Right cardiac atrium (tissue), 5 donors: ENCODE data around the gene MCF2L2. TPM values are rescaled to one million over a fixed set of nuclear protein-coding genes. Genes with fewer than 3 reads are reported as not detected.

Experiments used
- ATAC-seq, 2 donors: fragments of 200-7000 bp; cut with Tn5 transposase; one replicate each; pipeline versions ENCODE4 v1.8.0 to v1.9.1; 2020; ENCODE audit warnings: moderate library complexity in 2 of 2, mild to moderate bottlenecking in 1 of 2
- DNase-seq, 3 donors: peaks; one replicate each; pipeline ENCODE4 v3.0.0-alpha.2; 2020
- H3K27ac ChIP-seq: one replicate; pipeline ENCODE4 v1.5.1; 2013; ENCODE audit warnings: mild to moderate bottlenecking, low read length, control low read depth, moderate library complexity
- H3K27me3 ChIP-seq: one replicate; pipeline ENCODE4 v1.6.1; 2013; ENCODE audit not compliant: control insufficient read depth, insufficient read depth
- H3K4me1 ChIP-seq: one replicate; pipeline ENCODE4 v1.6.1; 2013; ENCODE audit warnings: low read length; ENCODE audit not compliant: control insufficient read depth, insufficient read depth
- H3K4me3 ChIP-seq: one replicate; pipeline ENCODE4 v1.5.1; 2013; ENCODE audit warnings: low read length, control low read depth
- H3K9me3 ChIP-seq: one replicate; pipeline ENCODE4 v1.6.1; 2013; ENCODE audit warnings: low read length; ENCODE audit not compliant: control insufficient read depth
- WGBS: extraction: QIAGEN DNeasy Blood & Tissue Kit; methylation state at CpG from one replicate; pipeline ENCODE4 v1.1.7; 2013; 5-methylcytosine and 5-hydroxymethylcytosine counted together
- intact Hi-C, 4 donors: fragments of 100-400 bp; cut with DNase I; formaldehyde crosslinking; loops; one replicate each; pipeline versions ENCODE4 v1.11.0 to v1.14.0; 2022 to 2023
- polyA plus RNA-seq: library from polyadenylated mRNA; stranded (reverse); fragments of 200-250 nt; gene quantifications from one replicate; pipeline ENCODE4 v1.2.3, GENCODE V29; 2013
- total RNA-seq, 4 donors: library from RNA; stranded (reverse); fragmentation: NEBNext Ultra II Directional; extraction: Animal tissue kit (Norgen Biotek cat#: 25700); gene quantifications; one replicate each; pipeline ENCODE4 v1.2.1, GENCODE V29; 2021
- donor health status: healthy with polysubstance abuse.
- donor health status: DM: no; HTN: yes; CAD: no.
- donor health status: DM: no; HTN: no; CAD: no.
- donor health status: DM: no; HTN: yes; CAD: no; lungs with severe emphysema.
- donor health status: DM: yes; HTN: yes; CAD: no.

The MCF2L2 gene
- total and polyA plus RNA-seq, 5 donors: 0.07 to 0.32 (median 0.23) TPM; not detected in 2

- intact Hi-C loops: no loop called here
- no peak for DNase-seq
- Histone ChIP-seq H3K27ac (no peak overlapping the region), H3K27me3 (no peaks in the 10 kb centered on the region), H3K9me3 (no peaks in the 10 kb centered on the region), H3K4me1 (peaks cover 3% of the 10 kb centered on the region), H3K4me3 (no peak overlapping the region)
- ATAC-seq: no peak
- WGBS: 56% methylated on average over 3 of the region's 3 CpGs
Measured at GRCh38 chr3:183213415-183214276, 214.8 kb downstream of the MCF2L2 start.

GRCh38 chr3:183212565-183212964, 215.9 kb downstream of the MCF2L2 start:
- WGBS: 50% methylated on average over 7 of the region's 7 CpGs
- DNase-seq: no peak
- Histone ChIP-seq H3K9me3 (no peaks in the 10 kb centered on the region), H3K27ac (no peak overlapping the region), H3K4me3 (no peak overlapping the region), H3K27me3 (no peaks in the 10 kb centered on the region), H3K4me1 (peaks cover 3% of the 10 kb centered on the region)
- intact Hi-C loops: no loop called here
- no peak for ATAC-seq

DNA sequence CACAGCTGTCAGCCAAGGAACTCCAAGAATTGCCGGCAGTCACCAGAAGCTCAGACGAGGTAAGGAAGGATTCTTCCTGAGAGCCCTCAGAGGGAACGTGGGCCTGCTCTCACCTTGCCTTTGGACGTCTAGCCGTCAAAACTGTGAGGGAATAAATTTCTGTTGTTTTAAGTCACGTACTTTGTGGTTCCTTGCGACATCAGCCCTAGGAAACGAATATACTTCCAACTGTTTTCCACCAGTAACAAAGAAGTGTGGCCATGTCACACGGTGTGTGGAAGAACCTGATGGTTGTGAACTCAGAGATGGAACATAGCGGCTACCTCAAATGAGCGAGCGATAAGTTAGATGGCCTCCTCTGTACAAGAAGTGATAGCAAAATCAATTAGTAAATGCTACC, 216.3 kb downstream of the MCF2L2 start:
- WGBS: 67% methylated on average over 12 of the region's 12 CpGs
- peak overlapping the region; percentile 29 for H3K27ac ChIP-seq
- H3K9me3 ChIP-seq: no peaks in the 10 kb centered on the region
- H3K4me3 ChIP-seq: no peak overlapping the region
- DNase-seq: no peak
- H3K27me3 ChIP-seq: no peaks in the 10 kb centered on the region
- intact Hi-C loops: no loop called here
- no peak for ATAC-seq
- H3K4me1 ChIP-seq: peaks cover 3% of the 10 kb centered on the region

- no peaks in the 10 kb centered on the region for H3K27me3 ChIP-seq
- ATAC-seq: peak; percentile 63 to 69
- H3K9me3 ChIP-seq: no peaks in the 10 kb centered on the region
- DNase-seq: peak in 1 of 3 donors; percentile 65
- no peak overlapping the region for H3K27ac ChIP-seq
- WGBS: 63% methylated on average over 13 of the region's 13 CpGs
- no peak overlapping the region for H3K4me3 ChIP-seq
- peaks cover 3% of the 10 kb centered on the region for H3K4me1 ChIP-seq
- intact Hi-C loops: loop anchor here in 1 of 4 donors (2.0 kb wide), 1 partner anchor 41 kb away; the partner anchor contains the start of gene B3GNT5
Measured at GRCh38 chr3:183211352-183211751, 217.1 kb downstream of the MCF2L2 start.

DNA sequence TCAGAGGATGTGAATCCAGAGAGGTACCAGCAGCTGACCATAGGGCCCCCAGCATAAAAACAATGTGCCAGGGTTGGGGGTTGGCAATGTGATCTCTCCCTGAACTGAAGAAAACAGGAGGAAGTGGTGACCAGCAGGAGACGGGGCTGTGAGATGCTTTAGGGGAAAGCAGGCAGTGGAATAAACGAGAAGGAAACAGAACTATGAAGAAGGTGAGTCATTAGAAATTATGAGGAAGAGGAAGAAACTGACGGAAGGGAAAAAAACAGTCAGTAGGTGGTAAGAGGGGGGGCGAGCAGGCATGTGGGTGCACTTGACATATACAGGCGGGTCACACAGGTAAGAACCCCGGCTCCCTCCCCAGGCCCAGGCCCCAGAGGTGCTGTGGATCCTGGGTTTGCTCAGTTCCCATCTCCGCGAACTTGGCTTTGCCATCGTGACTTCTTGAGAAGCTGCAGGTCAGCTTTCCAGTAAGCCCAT, 217.5 kb downstream of the MCF2L2 start:
- ATAC-seq (peak; percentile 41 to 57), DNase-seq (peak in 1 of 3 donors; percentile 20)
- no peaks in the 10 kb centered on the region for H3K27me3 ChIP-seq
- H3K4me1 ChIP-seq: peaks cover 3% of the 10 kb centered on the region
- H3K9me3 ChIP-seq: no peaks in the 10 kb centered on the region
- intact Hi-C loops: loop anchor here in 1 of 4 donors (2.0 kb wide), 1 partner anchor 42 kb away; the partner anchor contains the start of gene B3GNT5
- H3K27ac ChIP-seq: no peak overlapping the region
- H3K4me3 ChIP-seq: no peak overlapping the region
- 61% methylated on average over 9 of the region's 9 CpGs for WGBS

- Histone ChIP-seq H3K4me1 (peaks cover 3% of the 10 kb centered on the region), H3K27ac (no peak overlapping the region), H3K4me3 (no peak overlapping the region), H3K27me3 (no peaks in the 10 kb centered on the region), H3K9me3 (no peaks in the 10 kb centered on the region)
- WGBS: 76% methylated on average over 5 of the region's 5 CpGs
- DNase-seq: no peak
- ATAC-seq: peak in 1 of 2 donors; percentile 39
- intact Hi-C loops: loop anchor here in 1 of 4 donors (2.0 kb wide), 1 partner anchor 42 kb away; the partner anchor contains the start of gene B3GNT5
Measured at GRCh38 chr3:183210341-183210740, 218.1 kb downstream of the MCF2L2 start.

- ATAC-seq (no peak), DNase-seq (no peak)
- Histone ChIP-seq H3K4me1 (peaks cover 3% of the 10 kb centered on the region), H3K4me3 (no peak overlapping the region), H3K27me3 (no peaks in the 10 kb centered on the region), H3K27ac (no peak overlapping the region), H3K9me3 (no peaks in the 10 kb centered on the region)
- intact Hi-C loops: no loop called here
- 92% methylated on average over 2 of the region's 2 CpGs for WGBS
Measured at GRCh38 chr3:183208800-183209199, 219.6 kb downstream of the MCF2L2 start.

DNA sequence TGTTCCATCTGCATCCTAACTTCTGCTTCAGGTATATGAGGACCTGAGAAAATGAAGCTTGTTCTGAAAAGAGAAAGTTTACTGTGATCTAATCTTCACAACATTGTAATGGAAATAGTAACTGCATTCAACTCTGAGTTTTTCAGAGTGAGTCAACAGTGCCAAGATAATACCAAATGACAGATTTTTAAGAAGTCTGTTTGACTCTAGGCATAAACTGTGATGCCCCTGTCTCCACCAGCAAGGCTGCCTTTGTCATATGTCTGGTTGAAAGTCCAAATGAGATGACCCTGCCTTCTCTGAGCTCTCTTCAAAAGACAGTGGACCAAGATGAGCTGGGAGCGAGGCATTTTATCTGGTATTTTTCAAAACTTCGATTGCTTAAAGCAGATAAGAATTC, 220.2 kb downstream of the MCF2L2 start:
- Histone ChIP-seq H3K27me3 (no peaks in the 10 kb centered on the region), H3K4me3 (no peak overlapping the region), H3K4me1 (peaks cover 3% of the 10 kb centered on the region), H3K27ac (no peak overlapping the region), H3K9me3 (no peaks in the 10 kb centered on the region)
- WGBS: 69% methylated on average over 2 of the region's 2 CpGs
- no peak for DNase-seq
- intact Hi-C loops: no loop called here
- ATAC-seq: no peak

- ATAC-seq (no peak), DNase-seq (no peak)
- H3K27ac ChIP-seq: no peak overlapping the region
- H3K9me3 ChIP-seq: no peaks in the 10 kb centered on the region
- no peak overlapping the region for H3K4me3 ChIP-seq
- intact Hi-C loops: no loop called here
- no peaks in the 10 kb centered on the region for H3K4me1 ChIP-seq
- no peaks in the 10 kb centered on the region for H3K27me3 ChIP-seq
Measured at GRCh38 chr3:183203670-183204069, 224.7 kb downstream of the MCF2L2 start.

DNA sequence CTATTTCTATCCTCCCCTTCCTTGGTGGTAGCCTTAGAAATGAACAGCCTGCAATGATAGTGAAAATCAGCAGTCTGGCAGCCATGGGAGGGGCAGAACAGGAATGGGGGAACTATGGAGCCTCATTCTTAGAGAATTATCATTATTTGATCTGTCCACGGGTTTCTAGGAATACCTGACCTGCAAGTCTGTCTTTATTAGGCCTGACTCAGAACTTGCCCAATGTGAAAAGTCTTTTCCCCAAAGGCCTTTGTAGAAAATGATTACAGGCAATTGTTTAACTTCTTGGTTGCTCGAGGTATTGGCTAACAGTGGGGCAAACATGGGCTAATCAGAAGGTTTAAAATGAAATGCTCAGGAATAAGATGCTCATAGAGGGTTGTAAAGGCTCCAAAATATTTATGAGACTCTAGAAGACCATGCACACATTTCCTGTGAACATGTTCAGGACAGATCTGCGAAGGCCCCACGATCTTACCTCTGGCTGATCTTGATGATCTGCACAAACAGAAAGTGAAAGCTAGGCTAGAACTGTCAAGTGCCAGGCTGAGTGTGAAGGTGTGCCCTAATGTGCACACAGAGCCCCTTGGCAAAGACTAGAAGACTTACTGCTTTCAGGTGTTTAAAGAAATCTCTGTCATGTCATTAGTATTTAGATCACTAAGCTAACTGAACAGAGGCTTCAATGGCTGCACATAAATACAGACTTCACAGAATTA, 226.3 kb downstream of the MCF2L2 start:
- WGBS: 80% methylated on average over 4 of the region's 4 CpGs

GRCh38 chr3:183198939-183199338, 229.5 kb downstream of the MCF2L2 start:
- no peaks in the 10 kb centered on the region for H3K4me1 ChIP-seq
- 38% methylated on average over 1 of the region's 1 CpG for WGBS
- intact Hi-C loops: no loop called here
- ATAC-seq (no peak), DNase-seq (no peak)
- H3K27ac ChIP-seq: no peak overlapping the region
- H3K4me3 ChIP-seq: no peak overlapping the region
- H3K27me3 ChIP-seq: no peaks in the 10 kb centered on the region
- H3K9me3 ChIP-seq: no peaks in the 10 kb centered on the region

More for the DNA sequence above, 226.3 kb downstream of the MCF2L2 start:
- H3K4me1 ChIP-seq: no peaks in the 10 kb centered on the region
- H3K4me3 ChIP-seq: no peak overlapping the region
- ATAC-seq (no peak), DNase-seq (no peak)
- H3K9me3 ChIP-seq: no peaks in the 10 kb centered on the region
- no peaks in the 10 kb centered on the region for H3K27me3 ChIP-seq
- H3K27ac ChIP-seq: no peak overlapping the region
- intact Hi-C loops: no loop called here
